GM19463 (cell line): Measurements from ENCODE around the gene PLD3.

Experiments used
- ATAC-seq: cut with Tn5 transposase; IDR thresholded peaks from one replicate; pipeline ENCODE4 v1.9.1; 2021; ENCODE audit warnings: mild to moderate bottlenecking, moderate library complexity; ENCODE audit not compliant: unreplicated experiment

PLD3 gene

GRCh38 chr19:40348125-40348913 is at the start of gene PLD3, which contains the start of gene C19orf47:
Gene PLD3, plus strand, starts transcription at chr19:40348695. Its CDS starts 17,789 bp downstream, at chr19:40366484.
Gene C19orf47, minus strand, starts transcription at chr19:40348397. Its CDS starts 6,540 bp downstream, at chr19:40341857.
- peak; percentile 95 for ATAC-seq

GRCh38 chr19:40300668-40301067 is 47.8 kb upstream of the PLD3 start:
- ATAC-seq: no peak

GRCh38 chr19:40302224-40303011 is 46.1 kb upstream of the PLD3 start:
- no peak for ATAC-seq

- ATAC-seq: no peak
These were observed 44.7 kb upstream of the PLD3 start for GRCh38 chr19:40303765-40304164.

GRCh38 chr19:40304306-40304705 is 44.2 kb upstream of the PLD3 start:
- ATAC-seq: no peak

- no peak for ATAC-seq
These were observed 43.1 kb upstream of the PLD3 start for GRCh38 chr19:40305403-40305802.

GRCh38 chr19:40309666-40310065 is 38.8 kb upstream of the PLD3 start:
- ATAC-seq: no peak

GRCh38 chr19:40312533-40312932 is 36.0 kb upstream of the PLD3 start:
- no peak for ATAC-seq

GRCh38 chr19:40313229-40313983 is 35.1 kb upstream of the PLD3 start:
- ATAC-seq: no peak

- ATAC-seq: no peak
These were observed 33.8 kb upstream of the PLD3 start for GRCh38 chr19:40314656-40315055.

- no peak for ATAC-seq
These were observed 32.6 kb upstream of the PLD3 start for GRCh38 chr19:40315812-40316470.

- ATAC-seq: no peak
These were observed 31.2 kb upstream of the PLD3 start for GRCh38 chr19:40317338-40317737.

GRCh38 chr19:40320558-40320935 is 27.9 kb upstream of the PLD3 start:
- no peak for ATAC-seq

- no peak for ATAC-seq
These were observed 27.4 kb upstream of the PLD3 start for GRCh38 chr19:40321076-40321475.

GRCh38 chr19:40321566-40322270 is 26.8 kb upstream of the PLD3 start:
- ATAC-seq: no peak

- no peak for ATAC-seq
These were observed 26.3 kb upstream of the PLD3 start for GRCh38 chr19:40322271-40322610.

GRCh38 chr19:40322951-40323615 is 25.4 kb upstream of the PLD3 start:
- ATAC-seq: no peak

- no peak for ATAC-seq
These were observed 24.8 kb upstream of the PLD3 start for GRCh38 chr19:40323705-40324104.

- no peak for ATAC-seq
These were observed 22.3 kb upstream of the PLD3 start for GRCh38 chr19:40326201-40326600.

GRCh38 chr19:40331052-40331451 is 17.4 kb upstream of the PLD3 start:
- ATAC-seq: no peak
